Panc1 (cell line): ENCODE data around the gene UNC5B. TPM values are rescaled to one million over a fixed set of nuclear protein-coding genes. Genes with fewer than 3 reads are reported as not detected.

ENCODE experiments used
- ATAC-seq: fragments of 200-7000 bp; cut with Tn5 transposase; 2 replicates; pipeline ENCODE4 v1.9.1; 2020; ENCODE audit warnings: mild to moderate bottlenecking, moderate library complexity
- BruUV-seq: library from RNA; stranded (reverse); fragments of 400-500 nt; replicated peaks from 2 replicates; lab custom pipeline; 2021; lab: Mats Ljungman, UMichigan
- CTCF ChIA-PET: fragments of 300-600 bp; sonication (Branson Sonifier 250); formaldehyde crosslinking; loops from one replicate; lab custom pipeline; 2022; ENCODE audit warnings: antibody characterized with exemption; lab: Charles Lee
- POLR2A ChIA-PET: fragments of 300-600 bp; sonication (Branson Sonifier 250); formaldehyde crosslinking; loops from one replicate; lab custom pipeline; 2022; ENCODE audit warnings: antibody characterized with exemption; lab: Charles Lee
- DNase-seq: peaks from one replicate; pipeline ENCODE4 v3.0.0-alpha.2; 2010; ENCODE audit warnings: low read depth, low spot score
- H3K27ac ChIP-seq: 2 replicates; pipeline ENCODE4 v1.5.1; 2011; ENCODE audit warnings: mild to moderate bottlenecking, low read length, inconsistent platforms
- H3K27me3 ChIP-seq: fragments of 200-500 bp; sonication (Bioruptor generic); 2 replicates; pipeline ENCODE4 v1.6.0; 2014; ENCODE audit warnings: low read length, inconsistent platforms; ENCODE audit not compliant: control insufficient read depth, insufficient read depth
- H3K36me3 ChIP-seq: fragments of 200-500 bp; sonication (Bioruptor generic); 2 replicates; pipeline ENCODE4 v1.5.1; 2014; ENCODE audit warnings: inconsistent platforms, mild to moderate bottlenecking, low read length, moderate library complexity; ENCODE audit not compliant: control insufficient read depth, insufficient read depth
- H3K4me1 ChIP-seq: 2 replicates; pipeline ENCODE4 v1.5.1; 2011; ENCODE audit warnings: inconsistent platforms, mild to moderate bottlenecking, low read length, moderate library complexity; ENCODE audit not compliant: control insufficient read depth, insufficient read depth
- H3K4me3 ChIP-seq, 2 experiments: 2 replicates each; pipeline ENCODE4 v1.5.1; 2011 to 2012; ENCODE audit warnings: low read depth in 2 of 2, low read length in 2 of 2, mild to moderate bottlenecking in 2 of 2, inconsistent platforms in 1 of 2, moderate library complexity in 1 of 2
- H3K9me3 ChIP-seq: fragments of 200-500 bp; sonication (Bioruptor generic); 2 replicates; pipeline ENCODE4 v1.5.1; 2014; ENCODE audit warnings: low read depth, mild to moderate bottlenecking, inconsistent platforms, low read length, moderate library complexity; ENCODE audit not compliant: control insufficient read depth, insufficient read depth
- POLR2AphosphoS5 ChIP-seq: IDR thresholded peaks from 2 replicates; pipeline ENCODE4 v1.6.1; 2012; ENCODE audit warnings: mild to moderate bottlenecking, low read depth, low read length, moderate library complexity
- SIN3A ChIP-seq: IDR thresholded peaks from 2 replicates; pipeline ENCODE4 v1.6.1; 2012; ENCODE audit warnings: low read depth, mild to moderate bottlenecking, low read length, moderate library complexity, borderline replicate concordance; ENCODE audit not compliant: insufficient read depth
- TCF7L2 ChIP-seq: IDR thresholded peaks from 2 replicates; pipeline ENCODE4 v1.6.1; 2011; ENCODE audit warnings: mild to moderate bottlenecking, low read depth, low read length, inconsistent platforms
- in situ Hi-C: cut with HindIII; loops from 2 replicates; pipeline ENCODE4 v1.10.0; 2016; ENCODE audit warnings: low sequenced_read_pairs, low pct_unique_long_range_greater_than_20kb
- intact Hi-C: fragments of 100-400 bp; cut with micrococcal nuclease; formaldehyde crosslinking; loops from one replicate; pipeline ENCODE4 v1.10.0; 2022; ENCODE audit not compliant: unreplicated experiment
- total RNA-seq: library from RNA; stranded (reverse); gene quantifications from one replicate; pipeline ENCODE4 v1.2.1, GENCODE V29; 2021; ENCODE audit not compliant: unreplicated experiment
- TF ChIP-seq, protein P1 (sequence below), 2 experiments: IDR thresholded peaks; 2 replicates each; pipeline ENCODE4 v1.6.1; 2011 to 2012; ENCODE audit warnings: low read depth in 2 of 2, control low read depth in 1 of 2, low read length in 1 of 2, mild to moderate bottlenecking in 1 of 2, moderate library complexity in 1 of 2; ENCODE audit not compliant: insufficient read depth in 1 of 2
- TF ChIP-seq, protein P2 (sequence below): fragments of 450-650 bp; IDR thresholded peaks from 2 replicates; pipeline ENCODE4 v1.5.1; 2017; ENCODE audit warnings: mild to moderate bottlenecking

UNC5B gene
- total RNA-seq, 1 experiment from 2014 or later = 1.1 TPM

DNA sequence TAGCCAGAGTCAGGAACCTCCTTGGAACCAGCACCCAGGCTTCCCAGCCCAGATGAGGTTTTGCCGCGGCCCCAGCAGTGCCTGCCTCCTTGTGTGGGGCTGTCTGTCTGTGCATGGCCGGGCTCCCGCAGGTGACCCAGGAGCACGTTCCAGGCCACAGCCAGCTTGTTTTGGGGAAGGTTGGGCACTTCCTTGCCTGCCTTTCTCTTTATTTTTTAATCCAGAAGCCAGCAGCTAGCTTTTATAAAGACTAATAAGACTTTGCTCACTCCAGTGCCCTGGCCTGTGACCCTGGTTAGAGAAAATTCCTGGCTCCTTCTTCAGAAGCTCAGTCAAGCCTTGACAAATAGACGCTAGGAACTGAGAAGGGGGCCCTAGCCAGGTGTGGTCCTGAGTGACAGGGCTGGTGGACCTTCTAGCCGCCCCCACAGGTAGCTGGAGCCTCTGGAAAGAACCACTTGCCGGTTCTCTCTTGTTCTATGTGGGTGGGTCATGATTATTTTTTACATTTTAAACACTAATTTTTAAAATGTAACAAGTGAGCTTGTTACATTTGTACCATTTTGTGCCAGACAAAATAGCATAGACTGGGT, 107.5 kb downstream of the UNC5B start:
- ATAC-seq = no peak
- CTCF ChIA-PET = interaction anchor here (0.8 to 1.4 kb wide), 7 partner anchors 18 to 389 kb away, joined by 3 to 9 read pairs (median 4); no protein-coding TSS in a partner anchor

DNA sequence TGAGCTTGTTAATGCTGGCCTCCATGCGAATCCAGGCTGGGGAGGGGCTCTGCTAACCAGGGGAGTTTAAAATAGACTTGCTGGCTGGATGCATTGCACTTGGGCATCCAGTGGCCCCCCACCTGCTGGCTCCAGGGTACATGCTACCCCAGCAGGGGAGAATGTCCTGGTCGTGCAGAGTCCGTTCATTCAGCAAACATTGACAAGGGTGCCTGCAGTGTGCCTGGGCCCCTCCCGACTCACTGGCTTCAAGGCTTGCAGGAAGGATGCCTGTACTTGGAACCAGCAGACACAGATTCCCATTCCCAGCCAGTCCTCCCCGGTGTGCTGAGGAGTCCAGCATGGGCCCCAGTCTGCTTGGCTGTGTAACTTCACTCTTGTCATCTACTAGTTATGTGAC, 108.2 kb downstream of the UNC5B start:
- Histone ChIP-seq H3K27ac (no peak overlapping the region), H3K4me3 (no peak overlapping the region), H3K4me1 (peaks cover 10% of the 10 kb centered on the region), H3K36me3 (no peaks in the 10 kb centered on the region), H3K27me3 (no peaks in the 10 kb centered on the region), H3K9me3 (no peaks in the 10 kb centered on the region)
- ATAC-seq (no peak), DNase-seq (no peak)
- ChIA-PET CTCF (interaction anchor here (1.0 to 1.4 kb wide), 3 partner anchors 19 to 60 kb away, joined by 3 to 4 read pairs (median 3); no protein-coding TSS in a partner anchor), POLR2A (no interaction called here)
- TF ChIP-seq POLR2AphosphoS5 (no peak), TCF7L2 (no peak), SIN3A (no peak)
- TF ChIP-seq, protein P1, sequence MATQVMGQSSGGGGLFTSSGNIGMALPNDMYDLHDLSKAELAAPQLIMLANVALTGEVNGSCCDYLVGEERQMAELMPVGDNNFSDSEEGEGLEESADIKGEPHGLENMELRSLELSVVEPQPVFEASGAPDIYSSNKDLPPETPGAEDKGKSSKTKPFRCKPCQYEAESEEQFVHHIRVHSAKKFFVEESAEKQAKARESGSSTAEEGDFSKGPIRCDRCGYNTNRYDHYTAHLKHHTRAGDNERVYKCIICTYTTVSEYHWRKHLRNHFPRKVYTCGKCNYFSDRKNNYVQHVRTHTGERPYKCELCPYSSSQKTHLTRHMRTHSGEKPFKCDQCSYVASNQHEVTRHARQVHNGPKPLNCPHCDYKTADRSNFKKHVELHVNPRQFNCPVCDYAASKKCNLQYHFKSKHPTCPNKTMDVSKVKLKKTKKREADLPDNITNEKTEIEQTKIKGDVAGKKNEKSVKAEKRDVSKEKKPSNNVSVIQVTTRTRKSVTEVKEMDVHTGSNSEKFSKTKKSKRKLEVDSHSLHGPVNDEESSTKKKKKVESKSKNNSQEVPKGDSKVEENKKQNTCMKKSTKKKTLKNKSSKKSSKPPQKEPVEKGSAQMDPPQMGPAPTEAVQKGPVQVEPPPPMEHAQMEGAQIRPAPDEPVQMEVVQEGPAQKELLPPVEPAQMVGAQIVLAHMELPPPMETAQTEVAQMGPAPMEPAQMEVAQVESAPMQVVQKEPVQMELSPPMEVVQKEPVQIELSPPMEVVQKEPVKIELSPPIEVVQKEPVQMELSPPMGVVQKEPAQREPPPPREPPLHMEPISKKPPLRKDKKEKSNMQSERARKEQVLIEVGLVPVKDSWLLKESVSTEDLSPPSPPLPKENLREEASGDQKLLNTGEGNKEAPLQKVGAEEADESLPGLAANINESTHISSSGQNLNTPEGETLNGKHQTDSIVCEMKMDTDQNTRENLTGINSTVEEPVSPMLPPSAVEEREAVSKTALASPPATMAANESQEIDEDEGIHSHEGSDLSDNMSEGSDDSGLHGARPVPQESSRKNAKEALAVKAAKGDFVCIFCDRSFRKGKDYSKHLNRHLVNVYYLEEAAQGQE (IDR thresholded peaks at IDR 0.05; ENCODE audit: insufficient read depth in 1 of 2, low read depth in 2 of 2, low read length in 1 of 2) = no peak
- TF ChIP-seq, protein P2, sequence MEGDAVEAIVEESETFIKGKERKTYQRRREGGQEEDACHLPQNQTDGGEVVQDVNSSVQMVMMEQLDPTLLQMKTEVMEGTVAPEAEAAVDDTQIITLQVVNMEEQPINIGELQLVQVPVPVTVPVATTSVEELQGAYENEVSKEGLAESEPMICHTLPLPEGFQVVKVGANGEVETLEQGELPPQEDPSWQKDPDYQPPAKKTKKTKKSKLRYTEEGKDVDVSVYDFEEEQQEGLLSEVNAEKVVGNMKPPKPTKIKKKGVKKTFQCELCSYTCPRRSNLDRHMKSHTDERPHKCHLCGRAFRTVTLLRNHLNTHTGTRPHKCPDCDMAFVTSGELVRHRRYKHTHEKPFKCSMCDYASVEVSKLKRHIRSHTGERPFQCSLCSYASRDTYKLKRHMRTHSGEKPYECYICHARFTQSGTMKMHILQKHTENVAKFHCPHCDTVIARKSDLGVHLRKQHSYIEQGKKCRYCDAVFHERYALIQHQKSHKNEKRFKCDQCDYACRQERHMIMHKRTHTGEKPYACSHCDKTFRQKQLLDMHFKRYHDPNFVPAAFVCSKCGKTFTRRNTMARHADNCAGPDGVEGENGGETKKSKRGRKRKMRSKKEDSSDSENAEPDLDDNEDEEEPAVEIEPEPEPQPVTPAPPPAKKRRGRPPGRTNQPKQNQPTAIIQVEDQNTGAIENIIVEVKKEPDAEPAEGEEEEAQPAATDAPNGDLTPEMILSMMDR = no peak
- intact Hi-C loops (no loop called here), in situ Hi-C loops (no loop called here)
- no TSS peak for BruUV-seq

More for the DNA sequence above, 107.5 kb downstream of the UNC5B start:
- TF ChIP-seq, protein P2 = peak; percentile 10; the same call in 1 of the 2 replicates
- TF ChIP-seq SIN3A (no peak), POLR2AphosphoS5 (no peak)
- peak overlapping the region; percentile 69 for H3K27ac ChIP-seq
- H3K27me3 ChIP-seq = no peaks in the 10 kb centered on the region
- no peak for DNase-seq
- POLR2A ChIA-PET = no interaction called here
- intact Hi-C loops = loop anchor here (5.0 to 10.0 kb wide), 2 partner anchors 62 to 495 kb away; no protein-coding TSS in a partner anchor
- in situ Hi-C loops = no loop called here
- H3K4me3 ChIP-seq = peak overlapping the region; percentile 75 to 80
- no peaks in the 10 kb centered on the region for H3K9me3 ChIP-seq
- no TSS peak for BruUV-seq
- H3K4me1 ChIP-seq = peaks cover 10% of the 10 kb centered on the region
- no peaks in the 10 kb centered on the region for H3K36me3 ChIP-seq
